ENCODE results near the gene PHAF1. TPM values are rescaled to one million over a fixed set of nuclear protein-coding genes. Genes with fewer than 3 reads are reported as not detected.
A peak's percentile ranks its signal among the peaks of the same experiment; 100 is the strongest.

Gene PHAF1
- total and polyA plus RNA-seq, 2 of the 13 experiments (the other 11 are each of a cell fraction or from before 2014, with no cell fraction given): 48.3 to 174 TPM

- no peak for TF ChIP-seq ZNF326 (CRISPR knock-in tag; IDR thresholded peaks at IDR 0.05; ENCODE audit: borderline replicate concordance)
- no peak for TF ChIP-seq ZNF331 (CRISPR knock-in tag; IDR thresholded peaks at IDR 0.05)
- TF ChIP-seq HMG20A (CRISPR knock-in tag; IDR thresholded peaks at IDR 0.05; ENCODE audit: borderline replicate concordance): no peak
- TF ChIP-seq ZNF737 (CRISPR knock-in tag; IDR thresholded peaks at IDR 0.05; ENCODE audit: borderline replicate concordance): no peak
- TF ChIP-seq ZNF747 (CRISPR knock-in tag; IDR thresholded peaks at IDR 0.05; ENCODE audit: borderline replicate concordance): peak; percentile 41; the same call in 1 of the 2 replicates
- no peak for TF ChIP-seq ZNF781 (CRISPR knock-in tag; IDR thresholded peaks at IDR 0.05; ENCODE audit: borderline replicate concordance, not compliant biosample characterization)
- TF ChIP-seq ZNF883 (CRISPR knock-in tag; IDR thresholded peaks at IDR 0.05; ENCODE audit: not compliant biosample characterization): no peak
- no peak for TF ChIP-seq ZSCAN5A (CRISPR knock-in tag; IDR thresholded peaks at IDR 0.05; ENCODE audit: borderline replicate concordance)
- no peak for TF ChIP-seq TOE1 (CRISPR knock-in tag; IDR thresholded peaks at IDR 0.05)
- TF ChIP-seq AGO2 (optimal IDR thresholded peaks at IDR 0.05; ENCODE audit: low read depth, low read length): no peak
- no peak; the same call in 1 of the 2 replicates for TF ChIP-seq ZKSCAN8 (CRISPR knock-in tag; IDR thresholded peaks at IDR 0.05; ENCODE audit: borderline replicate concordance)
- TF ChIP-seq CENPX (CRISPR knock-in tag; IDR thresholded peaks at IDR 0.05): no peak
- TF ChIP-seq ZNF773 (CRISPR knock-in tag; IDR thresholded peaks at IDR 0.05; ENCODE audit: borderline replicate concordance): 0 out of 2 replicates have a peak, but pooled peaks have one; percentile 62
- TF ChIP-seq DBP (CRISPR knock-in tag; IDR thresholded peaks at IDR 0.05; ENCODE audit: not compliant biosample characterization): no peak
- TF ChIP-seq FOXC1 (CRISPR knock-in tag; IDR thresholded peaks at IDR 0.05; ENCODE audit: borderline replicate concordance): 0 out of 2 replicates have a peak, but pooled peaks have one; percentile 79
- TF ChIP-seq TMF1 (CRISPR knock-in tag; IDR thresholded peaks at IDR 0.05; ENCODE audit: low read depth): no peak
- TF ChIP-seq LCORL (IDR thresholded peaks at IDR 0.05): no peak
- no peak for TF ChIP-seq LCORL (CRISPR knock-in tag; IDR thresholded peaks at IDR 0.05)
- no peak for TF ChIP-seq MXD1 (CRISPR knock-in tag; IDR thresholded peaks at IDR 0.05)
- peak; percentile 70 for TF ChIP-seq SAP130 (CRISPR knock-in tag; IDR thresholded peaks at IDR 0.05; ENCODE audit: low read depth)
- 0 out of 2 replicates have a peak, but pooled peaks have one; percentile 11 for TF ChIP-seq HOXD1 (CRISPR knock-in tag; IDR thresholded peaks at IDR 0.05)
- TF ChIP-seq SP4 (CRISPR knock-in tag; IDR thresholded peaks at IDR 0.05): no peak
- TF ChIP-seq, protein P1, sequence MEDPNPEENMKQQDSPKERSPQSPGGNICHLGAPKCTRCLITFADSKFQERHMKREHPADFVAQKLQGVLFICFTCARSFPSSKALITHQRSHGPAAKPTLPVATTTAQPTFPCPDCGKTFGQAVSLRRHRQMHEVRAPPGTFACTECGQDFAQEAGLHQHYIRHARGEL (CRISPR knock-in tag; IDR thresholded peaks at IDR 0.05): no peak
- no peak for TF ChIP-seq ZNF225 (CRISPR knock-in tag; IDR thresholded peaks at IDR 0.05)
- TF ChIP-seq JDP2 (CRISPR knock-in tag; IDR thresholded peaks at IDR 0.05; ENCODE audit: borderline replicate concordance): no peak
- TF ChIP-seq SSRP1 (CRISPR knock-in tag; IDR thresholded peaks at IDR 0.05): no peak
- no peak for TF ChIP-seq ZNF7 (CRISPR knock-in tag; IDR thresholded peaks at IDR 0.05)
- TF ChIP-seq RXRA (CRISPR knock-in tag; IDR thresholded peaks at IDR 0.05): no peak
- no peak for TF ChIP-seq ZSCAN22 (CRISPR knock-in tag; IDR thresholded peaks at IDR 0.05)
- peak; percentile 48; the same call in 1 of the 2 replicates for TF ChIP-seq ZNF232 (CRISPR knock-in tag; IDR thresholded peaks at IDR 0.05; ENCODE audit: borderline replicate concordance)
Observed at GRCh38 chr16:67170949-67171649, 61.4 kb downstream of the PHAF1 start (continued).

All from HepG2 (cell line).